Prostate gland (tissue), 2 donors: ENCODE data around the gene ARFGEF2.

Source experiments
- POLR2A ChIP-seq: fragments of 450-650 bp; IDR thresholded peaks from one replicate; pipeline ENCODE4 v1.6.1; 2016; ENCODE audit warnings: antibody characterized with exemption, mild to moderate bottlenecking
- POLR2AphosphoS5 ChIP-seq: sonication (generic); formaldehyde crosslinking; IDR thresholded peaks from one replicate; pipeline ENCODE4 v1.6.1; 2017; ENCODE audit warnings: antibody characterized with exemption
- TF ChIP-seq, protein P1 (sequence below), 4 experiments: fragments of 200-600 bp in 2 of 4; fragments of 450-650 bp in 2 of 4; sonication (generic) in 2 of 4; IDR thresholded peaks; 1 replicate in 3 of 4; 2 replicates in 1 of 4; pipeline ENCODE4 v1.5.1; 2016 to 2019; ENCODE audit warnings: antibody characterized with exemption in 4 of 4, mild to moderate bottlenecking in 2 of 4, moderate library complexity in 2 of 4

DNA sequence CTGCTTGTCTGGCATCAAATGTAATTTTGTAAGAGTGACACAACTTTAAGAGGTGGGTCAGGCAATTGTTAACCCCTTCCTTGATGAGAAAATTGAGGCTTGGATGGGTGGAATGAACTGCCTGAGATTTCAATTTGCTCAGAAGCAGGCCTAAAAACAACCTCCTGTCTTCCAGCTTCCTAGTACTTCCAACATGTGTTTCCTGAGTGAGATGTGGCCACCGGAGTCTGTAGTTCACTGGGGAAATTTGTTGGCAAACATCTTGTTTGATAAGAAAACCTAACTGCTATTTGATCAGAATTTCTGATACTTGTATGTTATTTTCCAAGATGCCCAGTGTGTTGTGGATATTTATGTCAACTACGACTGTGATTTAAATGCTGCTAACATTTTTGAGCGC lies 51.3 kb downstream of the ARFGEF2 start:
- TF ChIP-seq, protein P1, sequence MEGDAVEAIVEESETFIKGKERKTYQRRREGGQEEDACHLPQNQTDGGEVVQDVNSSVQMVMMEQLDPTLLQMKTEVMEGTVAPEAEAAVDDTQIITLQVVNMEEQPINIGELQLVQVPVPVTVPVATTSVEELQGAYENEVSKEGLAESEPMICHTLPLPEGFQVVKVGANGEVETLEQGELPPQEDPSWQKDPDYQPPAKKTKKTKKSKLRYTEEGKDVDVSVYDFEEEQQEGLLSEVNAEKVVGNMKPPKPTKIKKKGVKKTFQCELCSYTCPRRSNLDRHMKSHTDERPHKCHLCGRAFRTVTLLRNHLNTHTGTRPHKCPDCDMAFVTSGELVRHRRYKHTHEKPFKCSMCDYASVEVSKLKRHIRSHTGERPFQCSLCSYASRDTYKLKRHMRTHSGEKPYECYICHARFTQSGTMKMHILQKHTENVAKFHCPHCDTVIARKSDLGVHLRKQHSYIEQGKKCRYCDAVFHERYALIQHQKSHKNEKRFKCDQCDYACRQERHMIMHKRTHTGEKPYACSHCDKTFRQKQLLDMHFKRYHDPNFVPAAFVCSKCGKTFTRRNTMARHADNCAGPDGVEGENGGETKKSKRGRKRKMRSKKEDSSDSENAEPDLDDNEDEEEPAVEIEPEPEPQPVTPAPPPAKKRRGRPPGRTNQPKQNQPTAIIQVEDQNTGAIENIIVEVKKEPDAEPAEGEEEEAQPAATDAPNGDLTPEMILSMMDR (IDR thresholded peaks at IDR 0.05), result no peak
- TF ChIP-seq POLR2A (no peak), POLR2AphosphoS5 (no peak)
